GM21447 (cell line): ENCODE results near the gene HSD17B14.
A peak's percentile ranks its signal among the peaks of the same experiment; 100 is the strongest.
"Not testable (repeated sequence)": the region's sequence is repeated elsewhere in the genome, so short reads cannot be mapped to it uniquely, and the experiment has no call there.

ENCODE experiments used
- ATAC-seq: cut with Tn5 transposase; IDR thresholded peaks from one replicate; pipeline ENCODE4 v1.9.1; 2021; ENCODE audit not compliant: unreplicated experiment

Gene HSD17B14

DNA sequence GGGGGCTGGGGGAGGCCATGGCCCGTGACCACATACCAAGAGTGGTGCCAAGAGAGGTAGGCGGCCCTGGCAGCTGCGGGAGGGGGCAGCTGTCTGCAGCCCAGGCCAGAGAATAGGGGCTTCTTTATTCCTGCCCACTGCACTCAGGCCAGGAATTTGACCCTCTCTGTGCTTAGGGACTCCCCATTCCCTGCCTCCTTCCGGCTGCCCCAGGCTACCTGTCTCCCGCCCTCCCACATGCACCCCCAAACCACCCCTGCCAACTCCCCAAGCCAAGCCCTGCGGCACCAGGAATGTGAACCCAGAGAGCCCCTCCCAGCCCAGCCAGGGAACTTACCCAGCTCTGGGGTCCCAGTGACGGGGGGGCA, 31.4 kb upstream of the HSD17B14 start:
- no peak for ATAC-seq

DNA sequence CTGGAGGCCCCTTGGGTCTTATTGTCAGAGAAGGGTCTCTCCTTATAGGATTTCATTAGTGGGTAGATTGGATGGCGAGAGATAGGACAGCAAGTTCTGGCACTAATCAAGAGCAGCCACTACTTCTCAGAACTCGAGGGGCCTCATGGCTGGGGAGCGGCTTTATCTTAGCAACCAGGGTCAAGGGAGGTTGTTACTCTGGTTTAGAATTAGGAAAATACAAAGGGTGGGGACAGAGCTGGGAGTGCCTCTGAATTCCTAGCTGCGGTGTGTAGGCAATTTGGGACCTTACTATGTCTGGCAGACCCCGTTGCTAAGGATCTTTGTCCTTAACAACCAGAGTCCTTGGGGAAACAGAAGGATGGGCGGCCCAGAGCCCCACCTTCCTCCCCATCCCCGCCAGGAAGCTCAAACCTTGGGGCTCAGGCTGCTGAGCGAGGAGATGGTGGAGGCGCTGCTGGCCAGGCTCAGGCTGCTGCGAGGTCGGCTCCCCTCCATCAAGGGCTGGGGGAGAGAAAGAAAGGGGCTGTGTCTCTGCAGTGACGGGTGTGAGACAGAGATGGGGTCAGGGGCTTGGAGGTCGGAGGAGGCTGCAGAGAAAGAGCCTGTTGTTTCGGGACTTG, 30.9 kb upstream of the HSD17B14 start:
- ATAC-seq = no peak

GRCh38 chr19:48866692-48867091, 30.4 kb upstream of the HSD17B14 start:
- no peak for ATAC-seq

DNA sequence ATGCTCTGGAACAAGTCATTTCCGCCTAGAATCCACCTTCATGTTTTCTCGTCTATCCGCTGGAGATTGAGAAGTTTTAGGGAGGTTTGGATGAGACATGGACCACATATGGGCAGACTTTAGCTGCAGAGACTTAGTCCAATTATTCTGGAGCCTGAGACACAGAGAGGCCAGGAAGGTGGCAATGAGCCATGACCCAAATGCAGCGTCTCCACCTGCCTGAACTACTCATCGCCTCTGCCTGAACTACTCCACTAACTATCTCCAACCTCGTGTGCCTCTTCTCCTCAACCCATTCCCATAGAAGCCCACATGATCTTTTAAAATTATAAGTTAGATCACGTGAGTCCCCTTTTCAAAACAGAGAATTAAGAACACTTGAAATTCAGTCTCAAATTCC, 26.5 kb upstream of the HSD17B14 start:
- no peak for ATAC-seq

DNA sequence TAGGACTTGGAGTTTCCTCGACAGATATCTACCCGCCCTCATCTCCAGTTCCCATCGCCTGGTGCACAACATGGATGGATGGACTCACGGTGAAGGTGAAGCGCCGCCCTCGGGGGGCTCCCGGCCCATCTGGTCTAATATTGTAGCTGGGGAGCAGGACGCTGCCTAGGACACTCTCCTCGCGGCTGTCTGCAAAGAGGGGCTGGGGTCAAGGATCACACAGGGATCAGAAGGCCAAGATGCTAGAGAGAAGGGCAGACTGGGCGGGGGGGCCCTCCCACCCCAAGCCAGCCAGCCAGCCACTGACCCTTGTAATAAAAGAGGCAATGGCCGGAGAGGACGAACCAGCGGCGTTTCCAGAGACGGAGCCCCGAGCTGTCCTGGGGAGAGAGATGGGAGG, 25.0 kb upstream of the HSD17B14 start:
- no peak for ATAC-seq

GRCh38 chr19:48859711-48860572, 23.7 kb upstream of the HSD17B14 start:
- no peak for ATAC-seq

DNA sequence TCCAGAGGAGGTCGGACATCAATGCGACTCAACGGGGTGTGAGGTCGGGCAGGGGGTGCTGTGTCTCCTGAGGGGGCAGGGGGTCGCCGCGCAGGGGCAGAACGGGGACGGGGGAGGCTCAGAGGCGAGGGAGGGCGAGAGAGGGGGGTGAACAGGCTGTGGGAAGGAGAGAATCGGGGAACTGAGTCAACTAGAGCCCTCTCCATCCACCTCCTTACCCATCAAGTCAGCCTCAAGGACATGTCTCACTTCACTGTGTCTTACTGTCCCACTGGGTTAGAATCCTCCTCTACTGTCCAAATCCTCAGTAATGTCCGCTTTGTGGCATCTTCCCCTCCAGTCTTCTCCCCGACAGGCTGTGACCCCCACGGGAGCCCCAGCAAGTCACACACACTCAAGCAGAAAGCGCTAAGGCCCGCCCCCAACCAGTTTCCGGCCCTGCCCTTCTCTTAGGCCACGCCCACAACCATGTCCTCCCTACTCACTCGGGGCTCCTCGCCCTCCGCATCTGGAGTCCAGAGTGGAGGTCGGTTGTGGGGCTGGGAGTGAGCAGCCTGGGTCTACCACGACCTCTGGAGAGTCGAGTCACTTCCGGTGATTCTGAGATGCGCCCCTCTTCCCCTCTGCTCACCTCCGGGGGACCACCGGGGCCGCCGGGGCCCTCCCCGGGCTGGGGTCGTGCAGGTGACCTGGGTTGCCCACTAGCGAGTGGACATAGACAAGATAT, 22.9 kb upstream of the HSD17B14 start:
- no peak for ATAC-seq

- ATAC-seq = no peak
These were observed 20.6 kb upstream of the HSD17B14 start for GRCh38 chr19:48856921-48857320.

DNA sequence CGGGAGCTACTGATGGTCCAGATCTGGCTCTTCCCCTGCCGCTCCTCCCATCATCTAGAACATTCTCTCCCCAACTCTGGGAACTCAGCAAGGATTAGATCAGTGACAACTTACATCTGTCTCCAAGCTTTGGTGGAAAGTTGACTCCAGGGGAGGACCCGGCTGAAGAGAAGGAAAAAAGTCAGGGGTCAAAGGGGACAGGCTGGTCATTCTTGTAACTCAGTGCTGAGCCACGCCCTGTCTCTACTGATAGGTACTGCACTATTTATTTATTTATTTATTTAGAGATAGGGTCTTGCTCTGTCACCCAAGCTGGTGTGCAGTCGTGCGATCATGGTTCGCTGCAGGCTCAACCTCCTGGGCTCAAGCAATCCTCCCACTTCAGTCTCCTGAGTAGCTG, 17.8 kb upstream of the HSD17B14 start:
- no peak for ATAC-seq

GRCh38 chr19:48853483-48853882, 17.2 kb upstream of the HSD17B14 start:
- no peak for ATAC-seq

DNA sequence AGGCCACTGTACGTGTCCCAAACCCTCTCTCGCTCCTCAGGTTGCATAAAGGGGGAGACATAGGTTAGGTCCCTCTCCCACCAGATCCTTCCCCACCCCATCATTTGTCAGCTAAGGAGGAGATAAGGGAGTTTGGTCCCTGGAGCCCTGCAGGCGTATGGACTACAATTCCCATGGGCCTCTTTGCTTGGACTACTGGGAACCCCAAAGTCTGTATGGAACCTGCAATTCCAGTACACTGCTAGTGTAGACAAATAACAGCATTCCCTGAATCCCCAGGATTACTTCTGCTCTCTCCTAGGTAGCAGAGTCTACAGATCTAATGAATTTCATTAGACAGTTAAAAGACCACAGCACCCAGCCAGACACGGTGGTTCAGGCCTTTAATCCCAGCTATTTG, 16.0 kb upstream of the HSD17B14 start:
- ATAC-seq = no peak

- not testable (repeated sequence) for ATAC-seq
These were observed 10.4 kb upstream of the HSD17B14 start for GRCh38 chr19:48846659-48847058.

DNA sequence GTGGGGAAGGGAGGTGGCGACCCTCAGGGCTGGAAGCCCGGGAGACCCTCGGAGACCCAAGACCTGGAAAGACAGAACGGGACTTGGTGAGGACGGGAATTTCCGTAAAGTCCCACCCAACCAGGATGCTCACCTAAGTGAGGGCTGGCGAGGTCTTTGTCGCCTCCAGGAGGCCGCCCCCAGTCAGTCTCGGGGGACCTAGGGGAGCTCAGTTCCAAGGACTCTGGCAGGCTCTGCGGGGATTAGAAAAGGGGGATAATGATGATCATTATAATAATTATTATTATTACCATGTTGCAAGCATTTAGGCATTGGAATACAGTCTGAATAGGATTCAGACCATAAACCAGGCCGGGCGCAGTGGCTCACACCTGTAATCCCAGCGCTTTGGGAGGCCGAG, 9.1 kb upstream of the HSD17B14 start:
- no peak for ATAC-seq

DNA sequence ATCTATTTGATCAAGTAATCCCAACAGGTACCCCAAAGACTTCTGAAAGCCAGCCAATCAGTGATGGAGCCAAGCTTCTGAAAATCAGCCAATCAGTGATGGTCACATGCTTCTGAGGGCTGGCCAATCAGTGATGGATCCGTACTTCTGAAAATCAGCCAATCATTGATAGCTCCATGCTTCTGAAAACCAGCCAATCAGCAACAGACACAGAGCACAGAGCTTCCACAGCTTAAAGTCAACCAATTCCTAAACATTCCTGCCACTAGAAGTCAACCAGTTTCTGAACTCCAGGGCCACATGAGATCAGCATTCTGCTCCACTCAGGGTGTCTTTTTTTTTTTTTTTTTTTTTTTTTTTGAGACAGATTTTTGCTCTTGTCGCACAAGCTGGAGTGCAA, 8.2 kb upstream of the HSD17B14 start:
- no peak for ATAC-seq

DNA sequence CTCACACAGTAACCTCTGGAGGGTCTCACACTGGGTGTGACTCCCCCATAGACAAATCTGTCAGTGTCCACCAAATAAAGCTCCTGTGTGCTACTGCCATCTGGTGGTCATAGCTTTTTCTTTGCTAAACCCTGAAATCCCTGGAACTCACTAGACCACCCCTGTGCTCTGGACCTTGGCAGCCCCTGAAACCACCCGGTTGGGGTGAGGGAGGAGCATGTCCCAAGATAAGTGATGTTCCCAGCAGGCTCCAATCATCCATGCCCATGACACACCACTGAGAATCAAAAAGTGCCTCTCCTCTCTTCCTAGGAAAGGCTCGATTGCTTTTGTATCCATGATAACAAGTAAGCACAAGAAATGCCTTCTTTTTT, 6.5 kb upstream of the HSD17B14 start:
- no peak for ATAC-seq

DNA sequence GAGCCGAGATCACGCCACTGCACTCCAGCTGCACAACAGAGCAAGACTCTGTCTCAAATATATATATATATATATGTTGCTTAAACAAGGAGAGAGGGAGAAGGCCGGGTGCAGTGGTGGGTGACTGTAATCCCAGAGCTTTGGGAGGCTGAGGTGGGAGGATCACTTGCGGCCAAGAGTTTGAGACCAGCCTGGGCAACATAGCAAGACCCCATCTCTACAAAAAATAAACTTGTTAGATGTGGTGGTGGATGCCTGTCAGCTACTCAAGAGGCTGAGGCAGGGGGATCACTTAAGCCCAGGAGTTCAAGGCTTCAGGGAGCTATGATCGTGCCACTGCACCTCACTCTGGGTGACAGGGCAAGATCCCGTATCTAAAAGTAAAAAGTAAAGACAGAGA, 5.3 kb upstream of the HSD17B14 start:
- ATAC-seq = no peak

GRCh38 chr19:48841047-48841446, 4.8 kb upstream of the HSD17B14 start:
- ATAC-seq = no peak

- no peak for ATAC-seq
These were observed 1.4 kb upstream of the HSD17B14 start for GRCh38 chr19:48837687-48838086.

DNA sequence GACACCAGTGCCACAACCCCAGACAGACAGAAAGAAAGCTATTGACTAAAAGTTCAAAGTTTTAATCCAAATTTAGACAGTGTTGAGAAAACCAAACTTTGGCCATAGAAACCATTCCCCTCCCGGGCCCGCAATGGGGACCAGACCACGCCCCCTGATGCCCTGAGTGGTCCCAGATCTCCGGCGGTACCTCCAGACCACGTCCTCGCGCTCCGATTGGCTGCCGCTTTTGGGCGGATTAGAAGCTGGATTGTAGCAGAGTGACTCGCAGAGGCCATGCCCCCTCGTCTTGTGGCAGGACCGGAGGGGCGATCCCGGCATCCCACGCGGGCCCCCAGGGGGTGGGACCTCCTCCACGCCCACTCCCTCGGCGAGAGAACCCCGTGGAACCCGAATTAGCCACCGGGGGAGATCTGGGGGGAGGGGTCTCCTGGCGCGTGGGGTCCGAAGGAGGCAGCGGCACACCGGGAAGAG, 797 bp upstream of the HSD17B14 start:
- ATAC-seq = peak; percentile 54

DNA sequence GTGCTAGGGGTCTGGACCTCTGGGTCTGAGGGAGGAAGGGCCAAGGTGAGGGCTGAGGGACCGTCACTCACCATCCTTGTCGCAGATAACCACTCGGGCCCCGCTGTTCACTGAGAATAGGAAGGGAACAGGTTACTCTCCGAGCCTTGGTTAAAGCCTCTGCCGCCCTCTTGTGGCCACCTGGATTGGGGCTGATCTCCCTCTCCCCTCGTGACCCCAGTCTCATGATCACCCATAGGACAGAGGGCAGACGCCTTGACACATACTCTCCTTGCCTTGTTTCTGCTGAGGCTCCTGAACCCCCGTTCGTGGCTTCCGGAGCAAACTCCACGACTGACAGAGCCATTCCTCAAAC, 580 bp downstream of the HSD17B14 start:
- ATAC-seq = peak; percentile 75

DNA sequence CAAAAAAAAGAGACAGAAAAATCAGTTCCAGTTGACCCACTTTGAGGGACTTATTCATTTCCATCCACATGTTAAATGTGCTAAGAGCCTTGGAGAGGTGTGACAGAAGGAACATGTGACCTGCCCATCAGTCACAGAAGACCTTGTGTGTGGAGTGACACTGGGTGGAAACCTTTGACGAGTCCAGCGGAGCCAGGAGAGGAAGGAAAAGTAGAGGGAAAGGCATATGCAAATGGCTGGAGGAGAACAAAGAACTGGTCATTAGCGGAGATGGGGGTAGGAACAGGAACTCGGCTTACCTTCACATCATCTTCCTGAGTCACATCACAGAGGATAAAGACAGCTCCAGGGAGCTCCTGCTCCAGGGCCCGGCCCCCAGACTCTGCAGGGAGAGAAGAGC, 2.3 kb downstream of the HSD17B14 start:
- ATAC-seq = no peak

DNA sequence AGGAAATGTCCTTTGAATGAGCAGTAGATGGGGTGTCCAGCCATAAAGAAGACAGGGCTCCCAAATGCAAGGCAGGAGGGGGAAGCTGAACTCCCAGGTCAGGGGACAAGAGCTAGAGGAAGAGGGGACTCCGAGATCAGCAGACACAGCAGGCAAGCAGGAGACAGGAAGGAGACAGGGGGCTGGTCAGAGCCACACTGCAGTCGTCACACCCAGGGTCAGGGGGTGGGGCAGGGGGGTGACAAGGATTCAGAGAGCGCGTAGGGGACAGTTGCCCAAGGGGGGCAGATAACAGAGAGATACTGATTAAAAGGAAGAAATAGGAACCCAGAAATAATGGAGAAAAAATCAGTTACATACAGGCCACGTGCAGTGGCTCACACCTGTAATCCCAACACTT, 3.2 kb downstream of the HSD17B14 start:
- ATAC-seq = no peak
